ENCODE results near the gene CPHXL.

The CPHXL gene

DNA sequence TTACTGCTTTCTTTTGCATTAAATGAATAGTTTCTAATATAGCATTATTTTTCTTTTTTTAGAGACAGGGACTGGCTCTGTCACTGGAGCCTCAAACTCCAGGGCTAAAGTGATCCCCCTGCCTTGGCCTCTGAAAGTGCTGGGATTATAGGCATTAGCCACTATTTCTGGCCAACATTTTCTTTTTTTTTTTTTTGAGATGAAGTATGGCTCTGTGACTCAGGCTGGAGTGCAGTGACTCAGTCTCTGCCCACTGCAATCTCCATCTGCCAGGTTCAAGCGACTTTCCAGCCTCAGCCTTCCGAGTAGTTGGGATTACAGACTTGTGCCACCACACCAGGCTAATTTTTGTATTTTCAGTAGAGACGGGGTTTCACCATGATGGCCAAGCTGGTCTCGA is 23.0 kb downstream of the CPHXL start:
- in situ Hi-C loops (cut with MboI; ENCODE audit: low sequenced_read_pairs), result no loop called here

DNA sequence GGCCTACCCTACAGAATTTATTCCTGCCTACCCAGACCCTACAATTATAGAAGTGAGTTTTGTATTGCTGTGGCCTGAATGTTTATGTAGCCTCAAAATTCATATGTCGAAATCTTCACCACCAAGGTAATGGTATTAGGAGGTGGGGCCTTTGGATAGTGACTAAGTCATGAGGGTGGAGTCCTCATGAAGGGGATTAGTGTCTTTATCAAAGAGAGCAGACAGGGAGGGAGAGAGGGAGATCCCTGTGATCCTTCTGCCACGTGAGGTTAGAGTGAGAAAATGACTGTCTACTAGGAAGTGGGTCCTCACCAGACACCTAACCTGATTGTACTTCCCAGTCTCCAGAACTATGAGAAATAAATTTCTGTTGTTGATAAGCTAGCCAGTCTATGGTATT is 24.0 kb downstream of the CPHXL start:
- in situ Hi-C loops (cut with MboI; ENCODE audit: low sequenced_read_pairs), result no loop called here

DNA sequence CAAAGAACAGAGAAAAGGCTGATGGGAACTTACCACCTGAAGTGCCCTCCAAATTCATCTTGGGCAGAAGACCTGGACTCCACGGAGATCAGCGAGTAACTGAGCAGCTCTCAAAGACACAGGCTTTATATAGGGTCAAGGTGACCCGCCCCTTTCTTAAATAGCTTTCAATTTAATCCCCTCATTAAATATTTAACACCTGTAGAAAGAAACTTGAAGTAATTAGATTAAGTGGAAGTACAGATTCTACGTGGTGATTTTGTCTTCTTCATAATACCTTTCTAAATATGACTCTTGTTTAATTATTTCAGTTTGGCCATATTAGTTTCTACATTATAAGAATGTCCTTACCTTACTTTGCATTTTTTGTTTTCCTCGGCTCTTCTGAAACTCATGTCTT is 24.9 kb downstream of the CPHXL start, which contains the start of gene DUXB:
DUXB (minus strand) TSS at position 101 of the 400 bp plus-strand sequence; CDS start at position 58, 43 bp downstream.
- in situ Hi-C loops (cut with MboI; ENCODE audit: low sequenced_read_pairs), result no loop called here

- in situ Hi-C loops (cut with MboI; ENCODE audit: low sequenced_read_pairs), result no loop called here
Observed at GRCh38 chr16:75697571-75697970, 28.7 kb downstream of the CPHXL start.

DNA sequence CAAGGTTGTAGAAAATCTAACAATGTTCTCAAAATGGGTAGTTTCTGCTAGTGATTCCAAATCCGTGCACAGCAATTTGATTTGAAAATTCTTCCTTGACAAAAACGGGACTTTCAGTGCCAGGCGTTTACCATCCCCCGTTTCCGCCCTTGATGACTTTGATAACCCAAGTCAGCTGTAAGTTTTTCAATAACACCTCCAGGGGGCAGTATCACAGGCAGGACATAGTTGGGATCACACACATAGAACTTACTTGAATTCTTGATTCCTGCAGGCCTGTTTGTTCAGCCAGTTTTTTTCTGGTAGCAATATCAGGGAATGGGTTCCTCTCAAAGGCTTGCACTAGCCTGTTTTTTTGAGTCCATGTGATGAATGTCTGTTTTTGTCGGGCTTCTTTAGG is 30.6 kb downstream of the CPHXL start:
- in situ Hi-C loops (cut with MboI; ENCODE audit: low sequenced_read_pairs), result no loop called here

- in situ Hi-C loops (cut with MboI; ENCODE audit: low sequenced_read_pairs), result no loop called here
Observed at GRCh38 chr16:75687361-75687760, 38.9 kb downstream of the CPHXL start.

GRCh38 chr16:75682308-75682707 is 44.0 kb downstream of the CPHXL start:
- in situ Hi-C loops (cut with MboI; ENCODE audit: low sequenced_read_pairs), result no loop called here

DNA sequence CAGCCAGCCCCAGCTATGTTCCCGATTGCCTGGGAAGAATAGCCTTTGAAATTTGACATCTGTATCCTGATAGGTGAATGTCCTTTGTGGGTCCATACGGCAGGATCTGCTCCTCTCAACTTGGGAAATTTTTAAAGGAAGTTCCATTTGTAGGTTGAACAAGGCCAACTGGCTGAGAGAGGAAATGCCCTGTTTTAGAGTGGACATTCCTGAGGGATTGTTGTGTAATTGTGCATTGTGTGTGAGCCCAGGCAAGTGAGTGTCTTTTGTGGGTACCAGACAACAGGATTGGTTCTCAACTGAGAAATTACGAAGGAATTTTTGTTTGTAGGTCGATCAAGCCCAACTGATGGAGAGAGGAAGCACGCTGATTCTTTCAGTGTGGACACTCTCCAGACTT is 46.9 kb downstream of the CPHXL start:
- in situ Hi-C loops (cut with MboI; ENCODE audit: low sequenced_read_pairs), result no loop called here

GRCh38 chr16:75676909-75677308 is 49.4 kb downstream of the CPHXL start, which contains the start of gene CPHXL2:
Gene CPHXL2 (minus strand): TSS chr16:75677009. CDS start chr16:75676999, 10 bp downstream.
- in situ Hi-C loops (cut with MboI; ENCODE audit: low sequenced_read_pairs), result no loop called here

DNA sequence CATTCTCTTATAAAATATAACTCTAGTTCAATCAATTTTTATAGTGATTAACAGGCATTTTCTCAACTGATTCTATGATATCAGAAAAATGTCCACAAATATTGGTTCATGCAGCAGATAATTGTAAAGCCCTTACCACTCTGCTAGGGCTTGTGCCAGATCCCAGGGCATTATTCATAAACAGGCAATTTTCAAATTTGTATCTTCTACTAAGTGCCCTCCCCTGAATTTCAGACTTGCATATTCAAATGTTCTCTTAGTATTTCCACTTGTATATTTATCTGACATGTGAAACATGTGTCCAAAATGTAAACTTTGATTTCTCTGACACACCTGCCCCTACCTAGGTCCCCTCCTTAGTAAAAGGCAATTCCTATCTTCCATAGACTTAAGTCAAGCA is 58.8 kb downstream of the CPHXL start:
- in situ Hi-C loops (cut with MboI; ENCODE audit: low sequenced_read_pairs), result no loop called here
